GM18868 (cell line): ENCODE data around the gene DAAM1.

Source experiments
- ATAC-seq: cut with Tn5 transposase; IDR thresholded peaks from one replicate; pipeline ENCODE4 v1.9.1; 2021; ENCODE audit warnings: mild to moderate bottlenecking, moderate library complexity; ENCODE audit not compliant: unreplicated experiment

DAAM1 gene

DNA sequence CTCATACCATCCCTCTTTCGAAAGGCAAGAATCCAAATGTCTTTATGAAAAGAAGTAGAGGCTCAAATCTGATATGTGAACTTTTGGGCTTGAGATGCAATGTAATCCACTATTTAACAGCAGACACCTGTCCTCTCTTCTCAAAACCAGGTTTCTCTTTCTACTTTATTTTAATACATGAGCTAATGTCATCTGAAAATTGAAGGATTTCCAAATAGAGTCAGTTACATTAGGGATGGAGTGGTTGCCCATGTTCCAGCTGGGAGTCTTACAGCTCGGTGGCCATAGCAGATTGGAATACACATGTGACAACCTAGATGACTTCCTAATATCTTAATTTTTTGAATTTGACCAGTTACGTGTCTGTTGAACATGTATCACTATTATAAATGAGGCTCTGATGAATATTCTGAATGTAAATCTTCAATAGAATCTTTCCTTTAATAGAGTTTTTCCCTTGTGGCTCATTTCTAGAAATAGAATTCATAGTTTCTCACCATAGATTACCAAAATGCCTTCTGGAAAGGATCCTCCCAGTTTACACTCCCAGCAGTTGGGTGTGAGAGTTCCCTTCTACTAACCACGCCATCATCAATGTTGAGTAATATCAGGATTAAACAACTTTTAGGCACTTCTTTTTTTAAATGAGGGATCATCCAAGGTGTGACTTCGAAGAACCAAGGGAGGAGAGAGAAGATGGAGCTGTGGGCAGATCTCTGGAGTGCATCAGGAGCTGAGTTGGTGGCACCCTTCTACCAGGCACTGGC is 227.6 kb downstream of the DAAM1 start:
- ATAC-seq, result no peak

GRCh38 chr14:59417311-59417710 is 228.8 kb downstream of the DAAM1 start:
- no peak for ATAC-seq

DNA sequence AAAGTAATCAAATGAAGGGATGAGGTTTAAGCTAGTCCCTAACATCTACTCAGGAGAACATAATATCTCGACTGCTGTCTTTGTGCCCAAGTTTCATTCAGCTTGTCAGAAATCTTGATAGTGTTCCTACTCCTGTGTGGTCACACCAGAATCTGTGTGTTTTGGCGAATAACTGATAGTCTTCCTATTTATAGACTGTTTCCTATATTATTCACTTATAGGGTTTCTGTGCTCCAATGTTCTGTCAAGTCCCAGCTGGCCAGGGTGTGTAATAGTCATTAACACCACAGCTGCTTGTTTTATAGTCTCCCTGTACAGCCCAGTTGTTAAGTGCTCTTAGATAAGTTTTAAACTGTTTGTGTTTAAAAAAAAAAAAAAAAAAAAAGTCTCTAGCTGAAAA is 230.8 kb downstream of the DAAM1 start:
- no peak for ATAC-seq
